ENCODE results near the gene PLEKHM1.
A peak's percentile ranks its signal among the peaks of the same experiment; 100 is the strongest.

The PLEKHM1 gene

GRCh38 chr17:45410144-45411091 lies 80.1 kb downstream of the PLEKHM1 start:
- H3K27ac ChIP-seq (replicated peaks), result peak overlapping the region; percentile 94
- DNase-seq (ENCODE audit: low read depth in 1 of 2, low spot score in 1 of 2), result peak; percentile 80 to 83
- TF ChIP-seq GABPA (IDR thresholded peaks at IDR 0.05; ENCODE audit: low read depth) (no peak), POLR2AphosphoS5 (IDR thresholded peaks at IDR 0.05; ENCODE audit: low read depth) (no peak), REST (IDR thresholded peaks at IDR 0.05; ENCODE audit: insufficient replicate concordance, low read depth) (no peak), SPI1 (IDR thresholded peaks at IDR 0.05; ENCODE audit: borderline replicate concordance, low read depth) (peak; percentile 91), CTCF (IDR thresholded peaks at IDR 0.05; ENCODE audit: insufficient read depth, low read length) (no peak)

DNA sequence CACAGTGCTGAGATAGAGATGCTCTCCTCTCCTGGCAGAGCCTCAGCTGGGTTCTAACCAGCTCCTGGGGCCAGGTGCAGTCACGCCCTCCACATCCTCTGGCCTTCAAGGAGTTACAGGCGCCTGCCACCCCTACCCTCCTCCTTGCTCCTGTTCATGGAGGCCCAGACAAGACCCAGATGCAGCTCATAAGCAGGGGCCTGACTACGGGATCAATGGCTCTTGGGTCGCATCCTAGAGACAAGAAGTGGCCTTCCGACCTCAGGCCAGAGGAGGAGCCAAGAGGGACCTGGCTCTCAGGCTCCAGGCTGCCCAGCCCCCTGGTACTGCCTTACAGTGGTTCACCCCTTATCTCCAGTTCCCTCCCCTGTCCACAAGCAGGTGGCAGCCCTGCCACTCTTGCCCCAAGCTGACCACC lies 80.9 kb downstream of the PLEKHM1 start:
- H3K27ac ChIP-seq (replicated peaks), result peak overlapping the region; percentile 94
- H3K27me3 ChIP-seq (ENCODE audit: insufficient read depth, poor library complexity, severe bottlenecking), result no peaks in the 10 kb centered on the region
- H3K4me3 ChIP-seq (replicated peaks; ENCODE audit: insufficient read depth, low read length), result peak overlapping the region; percentile 85
- DNase-seq (ENCODE audit: low read depth in 1 of 2, low spot score in 1 of 2), result no peak
- TF ChIP-seq SPI1 (IDR thresholded peaks at IDR 0.05; ENCODE audit: borderline replicate concordance, low read depth), result no peak
- TF ChIP-seq REST (IDR thresholded peaks at IDR 0.05; ENCODE audit: insufficient replicate concordance, low read depth), result no peak
- no peak for TF ChIP-seq CTCF (IDR thresholded peaks at IDR 0.05; ENCODE audit: insufficient read depth, low read length)
- TF ChIP-seq GABPA (IDR thresholded peaks at IDR 0.05; ENCODE audit: low read depth), result no peak
- TF ChIP-seq POLR2AphosphoS5 (IDR thresholded peaks at IDR 0.05; ENCODE audit: low read depth), result no peak

More at GRCh38 chr17:45410144-45411091, 80.1 kb downstream of the PLEKHM1 start:
- Histone ChIP-seq H3K4me3 (replicated peaks; ENCODE audit: insufficient read depth, low read length) (peak overlapping the region; percentile 85), H3K27me3 (ENCODE audit: insufficient read depth, poor library complexity, severe bottlenecking) (no peaks in the 10 kb centered on the region)

GRCh38 chr17:45408611-45409421 lies 81.7 kb downstream of the PLEKHM1 start:
- peak overlapping the region; percentile 94 for H3K27ac ChIP-seq (replicated peaks)
- H3K4me3 ChIP-seq (replicated peaks; ENCODE audit: insufficient read depth, low read length), result peak overlapping the region; percentile 85

More at GRCh38 chr17:45408611-45409421, 81.7 kb downstream of the PLEKHM1 start:
- no peaks in the 10 kb centered on the region for H3K27me3 ChIP-seq (ENCODE audit: insufficient read depth, poor library complexity, severe bottlenecking)
- DNase-seq (ENCODE audit: low read depth in 1 of 2, low spot score in 1 of 2), result no peak
- TF ChIP-seq REST (IDR thresholded peaks at IDR 0.05; ENCODE audit: insufficient replicate concordance, low read depth) (no peak), GABPA (IDR thresholded peaks at IDR 0.05; ENCODE audit: low read depth) (no peak), SPI1 (IDR thresholded peaks at IDR 0.05; ENCODE audit: borderline replicate concordance, low read depth) (no peak), CTCF (IDR thresholded peaks at IDR 0.05; ENCODE audit: insufficient read depth, low read length) (no peak), POLR2AphosphoS5 (IDR thresholded peaks at IDR 0.05; ENCODE audit: low read depth) (no peak)

All from HL-60 (cell line).